Neural progenitor cell (in vitro differentiated cells): ENCODE measurements around the gene CEP128. TPM values are rescaled to one million over a fixed set of nuclear protein-coding genes. Genes with fewer than 3 reads are reported as not detected.

Source experiments
- DNase-seq: peaks from one replicate; pipeline ENCODE4 v3.0.0-alpha.2; 2016; ENCODE audit warnings: low spot score
- H2AFZ ChIP-seq: fragments of 200-600 bp; sonication (generic); replicated peaks from 2 replicates; pipeline ENCODE4 v1.6.1; 2016; ENCODE audit warnings: antibody characterized with exemption
- H3F3A ChIP-seq: fragments of 200-600 bp; sonication (generic); 2 replicates; pipeline ENCODE4 v1.6.1; 2016; ENCODE audit warnings: antibody characterized with exemption, low read depth
- H3K27ac ChIP-seq: fragments of 200-600 bp; sonication (generic); 2 replicates; pipeline ENCODE4 v1.5.1; 2016; ENCODE audit warnings: mild to moderate bottlenecking
- H3K27me3 ChIP-seq: fragments of 200-600 bp; sonication (generic); 2 replicates; pipeline ENCODE4 v1.6.1; 2016; ENCODE audit warnings: mild to moderate bottlenecking, moderate library complexity
- H3K36me3 ChIP-seq: fragments of 200-600 bp; sonication (generic); 2 replicates; pipeline ENCODE4 v1.5.1; 2016
- H3K4me1 ChIP-seq: fragments of 200-600 bp; sonication (generic); 2 replicates; pipeline ENCODE4 v1.6.1; 2016; ENCODE audit warnings: mixed run types
- H3K4me2 ChIP-seq: fragments of 200-600 bp; sonication (generic); 2 replicates; pipeline ENCODE4 v1.6.1; 2016
- H3K4me3 ChIP-seq: fragments of 200-600 bp; sonication (generic); 2 replicates; pipeline ENCODE4 v1.5.1; 2016
- H3K79me2 ChIP-seq: fragments of 200-600 bp; sonication (generic); 2 replicates; pipeline ENCODE4 v1.6.1; 2016; ENCODE audit warnings: low read depth
- H3K9ac ChIP-seq: fragments of 200-600 bp; sonication (generic); 2 replicates; pipeline ENCODE4 v1.6.1; 2016
- H3K9me3 ChIP-seq: fragments of 200-600 bp; sonication (generic); 2 replicates; pipeline ENCODE4 v1.5.1; 2016; ENCODE audit warnings: low read depth
- H4K20me1 ChIP-seq: fragments of 200-600 bp; sonication (generic); 2 replicates; pipeline ENCODE4 v1.6.1; 2016; ENCODE audit warnings: low read depth
- H3K27ac Mint-ChIP-seq: 3 replicates; pipeline ENCODE4 v1.8.0; 2021; ENCODE audit warnings: mixed read lengths
- H3K27me3 Mint-ChIP-seq: 2 replicates; pipeline ENCODE4 v1.8.0; 2022; ENCODE audit warnings: low read depth, mild to moderate bottlenecking, inconsistent platforms, moderate library complexity, mixed read lengths; ENCODE audit not compliant: insufficient read depth
- H3K36me3 Mint-ChIP-seq: 3 replicates; pipeline ENCODE4 v1.8.0; 2021; ENCODE audit warnings: mixed read lengths
- H3K4me1 Mint-ChIP-seq: 3 replicates; pipeline ENCODE4 v1.8.0; 2021; ENCODE audit warnings: mixed read lengths
- H3K4me3 Mint-ChIP-seq: 3 replicates; pipeline ENCODE4 v1.8.0; 2021; ENCODE audit warnings: mild to moderate bottlenecking, moderate library complexity, mixed read lengths
- H3K9me3 Mint-ChIP-seq: 3 replicates; pipeline ENCODE4 v1.8.0; 2020; ENCODE audit warnings: mixed read lengths
- CTCF ChIP-seq: fragments of 200-600 bp; sonication (generic); IDR thresholded peaks from 2 replicates; pipeline ENCODE4 v1.5.1; 2017; ENCODE audit warnings: antibody characterized with exemption, mild to moderate bottlenecking
- EZH2 ChIP-seq: fragments of 200-600 bp; sonication (generic); IDR thresholded peaks from 2 replicates; pipeline ENCODE4 v1.6.1; 2017; ENCODE audit warnings: antibody characterized with exemption, mild to moderate bottlenecking, moderate library complexity
- EZH2phosphoT487 ChIP-seq: fragments of 200-600 bp; sonication (generic); IDR thresholded peaks from 2 replicates; pipeline ENCODE4 v1.6.1; 2017; ENCODE audit warnings: antibody characterized with exemption
- total RNA-seq: library from RNA; depleted of rRNA; stranded (reverse); fragments of >200 nt; gene quantifications from 2 replicates; pipeline ENCODE4 v1.2.3, GENCODE V29; 2015; ENCODE audit warnings: low replicate concordance

The CEP128 gene
- total RNA-seq, 1 donor from 2014 or later = 12.1 TPM

GRCh38 chr14:80927083-80927989 is 14.2 kb downstream of the CEP128 start:
- peaks cover 16% of the 10 kb centered on the region for H3K36me3 Mint-ChIP-seq
- Histone ChIP-seq H3F3A (no peaks in the 10 kb centered on the region), H3K36me3 (no peaks in the 10 kb centered on the region), H3K9ac (no peak overlapping the region), H2AFZ (no peak overlapping the region), H4K20me1 (no peaks in the 10 kb centered on the region), H3K79me2 (no peaks in the 10 kb centered on the region), H3K27me3 (no peaks in the 10 kb centered on the region), H3K4me2 (no peak overlapping the region), H3K27ac (no peak overlapping the region), H3K4me3 (no peak overlapping the region), H3K9me3 (no peaks in the 10 kb centered on the region), H3K4me1 (no peaks in the 10 kb centered on the region)
- DNase-seq = no peak
- H3K4me3 Mint-ChIP-seq = no peak overlapping the region
- TF ChIP-seq EZH2 (no peak), CTCF (peak; percentile 35)
- peaks cover 6% of the 10 kb centered on the region for H3K9me3 Mint-ChIP-seq
- peaks cover 6% of the 10 kb centered on the region for H3K4me1 Mint-ChIP-seq
- no peak overlapping the region for H3K27ac Mint-ChIP-seq
- peaks cover 3% of the 10 kb centered on the region for H3K27me3 Mint-ChIP-seq

- Mint-ChIP-seq H3K27ac (no peak overlapping the region), H3K9me3 (peaks cover 6% of the 10 kb centered on the region), H3K36me3 (peaks cover 16% of the 10 kb centered on the region), H3K4me3 (no peak overlapping the region), H3K4me1 (peaks cover 6% of the 10 kb centered on the region), H3K27me3 (peaks cover 3% of the 10 kb centered on the region)
- H3K4me2 ChIP-seq = no peak overlapping the region
- no peaks in the 10 kb centered on the region for H3K79me2 ChIP-seq
- H3K27me3 ChIP-seq = no peaks in the 10 kb centered on the region
- no peaks in the 10 kb centered on the region for H4K20me1 ChIP-seq
- H3K4me1 ChIP-seq = no peaks in the 10 kb centered on the region
- H2AFZ ChIP-seq = no peak overlapping the region
- no peak overlapping the region for H3K27ac ChIP-seq
- TF ChIP-seq CTCF = no peak
- no peak for TF ChIP-seq EZH2
- no peak for TF ChIP-seq EZH2phosphoT487
- no peak overlapping the region for H3K4me3 ChIP-seq
- H3K9ac ChIP-seq = no peak overlapping the region
- H3K9me3 ChIP-seq = no peaks in the 10 kb centered on the region
- H3K36me3 ChIP-seq = no peaks in the 10 kb centered on the region
- H3F3A ChIP-seq = no peaks in the 10 kb centered on the region
- DNase-seq = no peak
These were observed 15.0 kb downstream of the CEP128 start for GRCh38 chr14:80926397-80927082.

- no peak overlapping the region for H2AFZ ChIP-seq
- no peak overlapping the region for H3K27ac Mint-ChIP-seq
- peaks cover 6% of the 10 kb centered on the region for H3K9me3 Mint-ChIP-seq
These were observed 17.0 kb downstream of the CEP128 start for GRCh38 chr14:80924365-80925103.

More at GRCh38 chr14:80924365-80925103, 17.0 kb downstream of the CEP128 start:
- H3K27me3 Mint-ChIP-seq = peaks cover 3% of the 10 kb centered on the region
- DNase-seq = no peak
- H3K4me2 ChIP-seq = no peak overlapping the region
- H3K4me3 ChIP-seq = no peak overlapping the region
- H4K20me1 ChIP-seq = no peaks in the 10 kb centered on the region
- H3K36me3 ChIP-seq = no peaks in the 10 kb centered on the region
- no peak overlapping the region for H3K27ac ChIP-seq
- H3K27me3 ChIP-seq = no peaks in the 10 kb centered on the region
- TF ChIP-seq EZH2phosphoT487 (no peak), EZH2 (no peak), CTCF (no peak)
- peaks cover 6% of the 10 kb centered on the region for H3K4me1 Mint-ChIP-seq
- peaks cover 13% of the 10 kb centered on the region for H3K36me3 Mint-ChIP-seq
- H3K9me3 ChIP-seq = no peaks in the 10 kb centered on the region
- H3K79me2 ChIP-seq = no peaks in the 10 kb centered on the region
- no peak overlapping the region for H3K4me3 Mint-ChIP-seq
- no peaks in the 10 kb centered on the region for H3K4me1 ChIP-seq
- no peaks in the 10 kb centered on the region for H3F3A ChIP-seq
- H3K9ac ChIP-seq = no peak overlapping the region
